ENCODE measurements around the gene CNTNAP3. TPM values are rescaled to one million over a fixed set of nuclear protein-coding genes. Genes with fewer than 3 reads are reported as not detected.
"Not testable (repeated sequence)": the region's sequence is repeated elsewhere in the genome, so short reads cannot be mapped to it uniquely, and the experiment has no call there.

Gene CNTNAP3
- total and polyA plus RNA-seq, 2 experiments from 2014 or later: not detected

DNA sequence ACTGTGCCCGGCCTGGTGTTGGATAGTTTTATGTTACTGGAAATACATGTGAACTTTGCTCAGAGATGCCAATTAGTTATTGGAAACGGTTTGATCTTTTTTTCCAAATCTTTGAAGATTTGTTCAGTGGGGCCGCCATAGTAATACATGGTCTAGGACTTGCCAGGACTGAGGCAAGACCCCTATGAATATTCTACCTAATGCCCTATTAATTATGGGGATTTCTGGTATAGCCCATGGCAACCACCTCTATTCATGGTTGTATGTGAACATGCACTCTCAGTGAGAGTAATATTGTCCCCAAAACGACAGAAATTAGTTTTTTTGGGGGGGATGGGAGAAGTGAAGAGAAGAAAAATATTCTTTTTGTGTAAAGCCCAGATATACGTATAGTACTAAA lies 220.3 kb downstream of the CNTNAP3 start:
- H3K27ac ChIP-seq; H3F3A ChIP-seq (ENCODE audit: insufficient read depth); H3K79me2 ChIP-seq (ENCODE audit: insufficient read depth); H3K9me2 ChIP-seq (ENCODE audit: insufficient read depth); DNase-seq; in situ Hi-C loops (cut with MboI); H4K20me1 ChIP-seq (ENCODE audit: insufficient read depth); H3K27me3 ChIP-seq (replicated peaks; ENCODE audit: insufficient read depth); H3K9me3 ChIP-seq (ENCODE audit: low read depth); H3K4me1 ChIP-seq (ENCODE audit: insufficient read depth); H3K9ac ChIP-seq; H3K4me3 ChIP-seq; H3K4me2 ChIP-seq (ENCODE audit: unreplicated experiment); H2AFZ ChIP-seq; H3K36me3 ChIP-seq (ENCODE audit: low read depth): not testable (repeated sequence)
- 37 to 40% methylated on average over 5 of the region's 5 CpGs for WGBS, 2 experiments (ENCODE audit: low coverage in 1 of 2, low lambda C conversion rate in 2 of 2, missing lambda C conversion rate in 2 of 2)

- H3K27me3 ChIP-seq (replicated peaks; ENCODE audit: insufficient read depth); H3K4me3 ChIP-seq; H3K4me1 ChIP-seq (ENCODE audit: insufficient read depth); H3K27ac ChIP-seq; H3K9me3 ChIP-seq (ENCODE audit: low read depth); H3K4me2 ChIP-seq (ENCODE audit: unreplicated experiment); H4K20me1 ChIP-seq (ENCODE audit: insufficient read depth); in situ Hi-C loops (cut with MboI); H2AFZ ChIP-seq; H3K9ac ChIP-seq; DNase-seq; H3F3A ChIP-seq (ENCODE audit: insufficient read depth); H3K9me2 ChIP-seq (ENCODE audit: insufficient read depth); H3K36me3 ChIP-seq (ENCODE audit: low read depth); H3K79me2 ChIP-seq (ENCODE audit: insufficient read depth): not testable (repeated sequence)
- WGBS, 2 experiments (ENCODE audit: low coverage in 1 of 2, low lambda C conversion rate in 2 of 2, missing lambda C conversion rate in 2 of 2): 0 to 10% methylated on average over 3 to 5 of the region's 5 CpGs
These were observed 225.0 kb downstream of the CNTNAP3 start for GRCh38 chr9:39062966-39063365.

DNA sequence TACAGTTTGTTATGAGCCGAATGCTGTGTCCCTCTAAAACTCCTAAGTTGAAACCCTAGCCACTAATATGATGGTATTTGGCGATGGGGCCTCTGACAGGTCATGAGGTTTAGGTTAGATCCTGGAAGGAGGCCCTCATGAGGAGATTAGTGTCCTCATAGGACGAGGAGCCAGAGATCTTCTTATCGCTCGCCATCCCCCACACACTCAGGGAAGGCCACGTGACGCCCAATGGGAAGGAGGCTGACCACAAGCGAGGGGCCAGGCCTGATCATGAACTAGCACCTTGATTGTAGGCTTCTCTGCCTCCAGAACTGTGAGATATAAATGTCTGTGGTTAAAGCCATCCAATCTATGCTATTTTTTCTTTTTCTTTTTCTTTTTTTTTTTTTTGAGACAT lies 233.5 kb downstream of the CNTNAP3 start:
- H3K27me3 ChIP-seq (replicated peaks; ENCODE audit: insufficient read depth); H3K4me2 ChIP-seq (ENCODE audit: unreplicated experiment); H3K79me2 ChIP-seq (ENCODE audit: insufficient read depth); H3K27ac ChIP-seq; H4K20me1 ChIP-seq (ENCODE audit: insufficient read depth); H3F3A ChIP-seq (ENCODE audit: insufficient read depth); H3K9me2 ChIP-seq (ENCODE audit: insufficient read depth); in situ Hi-C loops (cut with MboI); H3K4me3 ChIP-seq; DNase-seq; H2AFZ ChIP-seq; H3K9me3 ChIP-seq (ENCODE audit: low read depth); H3K4me1 ChIP-seq (ENCODE audit: insufficient read depth); H3K36me3 ChIP-seq (ENCODE audit: low read depth); H3K9ac ChIP-seq: not testable (repeated sequence)
- 28 to 31% methylated on average over 8 of the region's 8 CpGs for WGBS, 2 experiments (ENCODE audit: low coverage in 1 of 2, low lambda C conversion rate in 2 of 2, missing lambda C conversion rate in 2 of 2)

- DNase-seq; in situ Hi-C loops (cut with MboI): not testable (repeated sequence)
These were observed 241.1 kb downstream of the CNTNAP3 start for GRCh38 chr9:39046833-39047232.

DNA sequence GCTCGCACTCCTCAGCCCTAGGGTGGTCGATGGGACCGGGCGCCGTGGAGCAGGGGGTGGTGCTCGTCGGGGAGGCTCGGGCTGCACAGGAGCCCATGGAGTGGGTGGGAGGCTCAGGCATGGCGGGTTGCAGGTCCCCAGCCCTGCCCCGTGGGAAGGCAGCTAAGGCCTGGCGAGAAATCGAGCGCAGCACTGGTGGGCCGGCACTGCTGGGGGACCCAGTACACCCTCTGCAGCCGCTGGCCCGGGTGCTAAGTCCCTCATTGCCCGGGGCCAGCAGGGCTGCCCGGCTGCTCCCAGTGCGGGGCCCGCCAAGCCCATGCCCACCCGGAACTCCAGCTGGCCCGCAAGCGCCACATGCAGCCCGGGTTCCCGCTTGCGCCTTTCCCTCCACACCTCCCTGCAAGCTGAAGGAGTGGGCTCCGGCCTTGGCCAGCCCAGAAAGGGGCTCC lies 245.6 kb downstream of the CNTNAP3 start:
- H3K27ac ChIP-seq; H4K20me1 ChIP-seq (ENCODE audit: insufficient read depth); H3K79me2 ChIP-seq (ENCODE audit: insufficient read depth); H3K27me3 ChIP-seq (replicated peaks; ENCODE audit: insufficient read depth); H3K4me2 ChIP-seq (ENCODE audit: unreplicated experiment); H3K9me2 ChIP-seq (ENCODE audit: insufficient read depth); in situ Hi-C loops (cut with MboI); H2AFZ ChIP-seq; H3K4me1 ChIP-seq (ENCODE audit: insufficient read depth); H3F3A ChIP-seq (ENCODE audit: insufficient read depth); H3K4me3 ChIP-seq; H3K9ac ChIP-seq; DNase-seq; H3K36me3 ChIP-seq (ENCODE audit: low read depth); H3K9me3 ChIP-seq (ENCODE audit: low read depth): not testable (repeated sequence)
- WGBS, 2 experiments (ENCODE audit: low coverage in 1 of 2, low lambda C conversion rate in 2 of 2, missing lambda C conversion rate in 2 of 2): 61 to 66% methylated on average over 27 of the region's 27 CpGs

More at GRCh38 chr9:39046833-39047232, 241.1 kb downstream of the CNTNAP3 start:
- H3K4me2 ChIP-seq (ENCODE audit: unreplicated experiment); H3K9ac ChIP-seq; H3K4me3 ChIP-seq; H3K36me3 ChIP-seq (ENCODE audit: low read depth); H3K9me3 ChIP-seq (ENCODE audit: low read depth); H3K27ac ChIP-seq; H2AFZ ChIP-seq; H4K20me1 ChIP-seq (ENCODE audit: insufficient read depth); H3F3A ChIP-seq (ENCODE audit: insufficient read depth); H3K9me2 ChIP-seq (ENCODE audit: insufficient read depth); H3K4me1 ChIP-seq (ENCODE audit: insufficient read depth); H3K79me2 ChIP-seq (ENCODE audit: insufficient read depth); H3K27me3 ChIP-seq (replicated peaks; ENCODE audit: insufficient read depth): not testable (repeated sequence)
- WGBS, 2 experiments (ENCODE audit: low coverage in 1 of 2, low lambda C conversion rate in 2 of 2, missing lambda C conversion rate in 2 of 2): 7 to 12% methylated on average over 3 of the region's 3 CpGs

- in situ Hi-C loops (cut with MboI): not testable (repeated sequence)
- 49 to 53% methylated on average over 10 of the region's 10 CpGs for WGBS, 2 experiments (ENCODE audit: low coverage in 1 of 2, low lambda C conversion rate in 2 of 2, missing lambda C conversion rate in 2 of 2)
These were observed 246.2 kb downstream of the CNTNAP3 start for GRCh38 chr9:39041774-39042173.

GRCh38 chr9:39039148-39039547 lies 248.8 kb downstream of the CNTNAP3 start:
- H3K4me2 ChIP-seq (ENCODE audit: unreplicated experiment); DNase-seq; H3K4me1 ChIP-seq (ENCODE audit: insufficient read depth); H3F3A ChIP-seq (ENCODE audit: insufficient read depth); in situ Hi-C loops (cut with MboI); H3K27me3 ChIP-seq (replicated peaks; ENCODE audit: insufficient read depth); H3K9ac ChIP-seq; H2AFZ ChIP-seq; H3K79me2 ChIP-seq (ENCODE audit: insufficient read depth); H4K20me1 ChIP-seq (ENCODE audit: insufficient read depth); H3K27ac ChIP-seq; H3K36me3 ChIP-seq (ENCODE audit: low read depth); H3K4me3 ChIP-seq; H3K9me2 ChIP-seq (ENCODE audit: insufficient read depth); H3K9me3 ChIP-seq (ENCODE audit: low read depth): not testable (repeated sequence)
- 4% methylated on average over 2 of the region's 2 CpGs for WGBS, 2 experiments (ENCODE audit: low coverage in 1 of 2, low lambda C conversion rate in 2 of 2, missing lambda C conversion rate in 2 of 2)

More at GRCh38 chr9:39041774-39042173, 246.2 kb downstream of the CNTNAP3 start:
- not testable (repeated sequence) for DNase-seq; H3K27ac ChIP-seq; H3F3A ChIP-seq (ENCODE audit: insufficient read depth); H3K9ac ChIP-seq; H3K9me3 ChIP-seq (ENCODE audit: low read depth); H3K4me2 ChIP-seq (ENCODE audit: unreplicated experiment); H2AFZ ChIP-seq; H3K9me2 ChIP-seq (ENCODE audit: insufficient read depth); H4K20me1 ChIP-seq (ENCODE audit: insufficient read depth); H3K4me3 ChIP-seq; H3K36me3 ChIP-seq (ENCODE audit: low read depth); H3K4me1 ChIP-seq (ENCODE audit: insufficient read depth); H3K79me2 ChIP-seq (ENCODE audit: insufficient read depth); H3K27me3 ChIP-seq (replicated peaks; ENCODE audit: insufficient read depth)

DNA sequence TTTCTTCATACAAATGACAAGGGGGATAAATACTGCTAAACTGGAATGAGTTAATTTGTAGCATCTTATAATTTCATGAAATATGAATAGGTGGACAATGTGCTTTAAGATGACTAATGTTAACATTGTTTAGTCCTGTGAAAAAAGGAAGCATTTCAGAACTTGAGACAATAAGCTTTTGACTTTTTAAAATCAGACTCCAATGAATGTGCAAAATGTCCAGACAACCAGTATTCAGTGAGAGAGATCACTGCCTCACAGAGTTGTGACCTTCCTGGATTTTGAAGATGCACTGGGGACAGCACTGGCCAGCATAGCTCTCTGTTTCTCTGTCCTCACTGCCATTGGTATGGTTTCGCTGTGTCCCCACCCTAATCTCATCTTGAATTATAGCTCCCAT lies 249.7 kb downstream of the CNTNAP3 start:
- in situ Hi-C loops (cut with MboI); H3K9me2 ChIP-seq (ENCODE audit: insufficient read depth): not testable (repeated sequence)

More for the DNA sequence above, 249.7 kb downstream of the CNTNAP3 start:
- H2AFZ ChIP-seq; H3K4me2 ChIP-seq (ENCODE audit: unreplicated experiment); H3F3A ChIP-seq (ENCODE audit: insufficient read depth); H3K4me1 ChIP-seq (ENCODE audit: insufficient read depth); H3K9me3 ChIP-seq (ENCODE audit: low read depth); H3K79me2 ChIP-seq (ENCODE audit: insufficient read depth); H3K27ac ChIP-seq; H3K36me3 ChIP-seq (ENCODE audit: low read depth); DNase-seq; H3K4me3 ChIP-seq; H4K20me1 ChIP-seq (ENCODE audit: insufficient read depth); H3K27me3 ChIP-seq (replicated peaks; ENCODE audit: insufficient read depth); H3K9ac ChIP-seq: not testable (repeated sequence)
- WGBS, 2 experiments (ENCODE audit: low coverage in 1 of 2, low lambda C conversion rate in 2 of 2, missing lambda C conversion rate in 2 of 2): 6% methylated on average over 1 of the region's 1 CpG
